B cell (primary cell): ENCODE results near the gene PIBF1.

Experiments
- EZH2 ChIP-seq: IDR thresholded peaks from 2 replicates; pipeline ENCODE4 v1.6.1; 2012; ENCODE audit warnings: borderline replicate concordance, low read depth, mild to moderate bottlenecking, moderate library complexity, low read length; ENCODE audit not compliant: insufficient read depth, poor library complexity, severe bottlenecking
- TF ChIP-seq, protein P1 (sequence below): fragments of 200-600 bp; IDR thresholded peaks from one replicate; pipeline ENCODE4 v1.8.0; 2022; ENCODE audit warnings: antibody characterized with exemption, mild to moderate bottlenecking

DNA sequence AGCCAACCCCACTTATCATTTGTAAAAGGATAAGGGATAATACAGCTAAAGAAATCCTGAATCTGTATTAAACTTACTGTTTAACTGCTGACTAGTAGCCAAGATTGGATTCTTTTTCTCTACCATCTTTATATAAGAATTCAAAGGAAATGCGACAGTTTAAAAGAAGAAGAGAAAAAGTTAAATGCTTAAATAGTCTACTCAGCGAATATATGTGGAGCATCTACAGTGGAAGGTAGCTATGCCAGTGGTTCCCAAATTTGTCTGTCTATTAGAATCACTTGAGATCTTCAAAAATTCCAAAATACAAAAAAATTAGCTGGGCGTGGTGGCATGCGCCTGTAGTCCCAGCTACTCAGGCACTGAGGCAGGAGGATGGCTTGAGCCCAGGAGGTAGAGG lies 216.1 kb downstream of the PIBF1 start:
- TF ChIP-seq EZH2 = no peak
- TF ChIP-seq, protein P1, sequence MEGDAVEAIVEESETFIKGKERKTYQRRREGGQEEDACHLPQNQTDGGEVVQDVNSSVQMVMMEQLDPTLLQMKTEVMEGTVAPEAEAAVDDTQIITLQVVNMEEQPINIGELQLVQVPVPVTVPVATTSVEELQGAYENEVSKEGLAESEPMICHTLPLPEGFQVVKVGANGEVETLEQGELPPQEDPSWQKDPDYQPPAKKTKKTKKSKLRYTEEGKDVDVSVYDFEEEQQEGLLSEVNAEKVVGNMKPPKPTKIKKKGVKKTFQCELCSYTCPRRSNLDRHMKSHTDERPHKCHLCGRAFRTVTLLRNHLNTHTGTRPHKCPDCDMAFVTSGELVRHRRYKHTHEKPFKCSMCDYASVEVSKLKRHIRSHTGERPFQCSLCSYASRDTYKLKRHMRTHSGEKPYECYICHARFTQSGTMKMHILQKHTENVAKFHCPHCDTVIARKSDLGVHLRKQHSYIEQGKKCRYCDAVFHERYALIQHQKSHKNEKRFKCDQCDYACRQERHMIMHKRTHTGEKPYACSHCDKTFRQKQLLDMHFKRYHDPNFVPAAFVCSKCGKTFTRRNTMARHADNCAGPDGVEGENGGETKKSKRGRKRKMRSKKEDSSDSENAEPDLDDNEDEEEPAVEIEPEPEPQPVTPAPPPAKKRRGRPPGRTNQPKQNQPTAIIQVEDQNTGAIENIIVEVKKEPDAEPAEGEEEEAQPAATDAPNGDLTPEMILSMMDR = no peak
